Measurements from ENCODE around the gene RPAIN.

The RPAIN gene

GRCh38 chr17:5405400-5405799, 14.6 kb upstream of the RPAIN start:
- H4K20me1 ChIP-seq (ENCODE audit: control insufficient read depth, insufficient read depth, low read depth, low read length): no peaks in the 10 kb centered on the region; the same call in 1 of the 2 replicates
- peaks cover 61% of the 10 kb centered on the region for H3K79me2 ChIP-seq (ENCODE audit: control insufficient read depth, low read length)

GRCh38 chr17:5408186-5408585, 11.8 kb upstream of the RPAIN start:
- Histone ChIP-seq H3F3A (ENCODE audit: control insufficient read depth, insufficient read depth) (no peaks in the 10 kb centered on the region), H3K4me2 (ENCODE audit: low read length) (no peak overlapping the region), H4K20me1 (ENCODE audit: control insufficient read depth, insufficient read depth, low read depth, low read length) (no peaks in the 10 kb centered on the region; the same call in 1 of the 2 replicates), H3K36me3 (ENCODE audit: control insufficient read depth, low read length) (peaks cover 92% of the 10 kb centered on the region), H3K4me3 (ENCODE audit: low read length) (no peak overlapping the region), H3K27ac (ENCODE audit: low read depth, low read length) (no peak overlapping the region), H3K27me3 (ENCODE audit: control insufficient read depth, low read length) (no peaks in the 10 kb centered on the region), H3K4me1 (ENCODE audit: control insufficient read depth, low read length) (no peaks in the 10 kb centered on the region), H3K9me2 (replicated peaks; ENCODE audit: control insufficient read depth, low read length) (no peaks in the 10 kb centered on the region), H3K79me2 (ENCODE audit: control insufficient read depth, low read length) (peaks cover 74% of the 10 kb centered on the region), H3K9me3 (ENCODE audit: control insufficient read depth, insufficient read depth, low read length) (no peaks in the 10 kb centered on the region)
- TF ChIP-seq EZH2phosphoT487 (IDR thresholded peaks at IDR 0.05; ENCODE audit: borderline replicate concordance, low read length): no peak
- TF ChIP-seq CTCF (IDR thresholded peaks at IDR 0.05; ENCODE audit: low read depth, low read length, poor library complexity, severe bottlenecking): no peak

More at GRCh38 chr17:5405400-5405799, 14.6 kb upstream of the RPAIN start:
- H3K9me3 ChIP-seq (ENCODE audit: control insufficient read depth, insufficient read depth, low read length): no peaks in the 10 kb centered on the region
- TF ChIP-seq EZH2phosphoT487 (IDR thresholded peaks at IDR 0.05; ENCODE audit: borderline replicate concordance, low read length) (no peak), CTCF (IDR thresholded peaks at IDR 0.05; ENCODE audit: low read depth, low read length, poor library complexity, severe bottlenecking) (no peak)
- no peaks in the 10 kb centered on the region for H3K27me3 ChIP-seq (ENCODE audit: control insufficient read depth, low read length)
- H3F3A ChIP-seq (ENCODE audit: control insufficient read depth, insufficient read depth): no peaks in the 10 kb centered on the region
- no peak overlapping the region for H3K27ac ChIP-seq (ENCODE audit: low read depth, low read length)
- peaks cover 92% of the 10 kb centered on the region for H3K36me3 ChIP-seq (ENCODE audit: control insufficient read depth, low read length)
- no peaks in the 10 kb centered on the region for H3K4me1 ChIP-seq (ENCODE audit: control insufficient read depth, low read length)
- no peak overlapping the region for H3K4me3 ChIP-seq (ENCODE audit: low read length)
- no peaks in the 10 kb centered on the region for H3K9me2 ChIP-seq (replicated peaks; ENCODE audit: control insufficient read depth, low read length)
- no peak overlapping the region for H3K4me2 ChIP-seq (ENCODE audit: low read length)

GRCh38 chr17:5410594-5411272, 9.2 kb upstream of the RPAIN start:
- TF ChIP-seq EZH2phosphoT487 (IDR thresholded peaks at IDR 0.05; ENCODE audit: borderline replicate concordance, low read length) (no peak), CTCF (IDR thresholded peaks at IDR 0.05; ENCODE audit: low read depth, low read length, poor library complexity, severe bottlenecking) (no peak)
- peaks cover 94% of the 10 kb centered on the region for H3K36me3 ChIP-seq (ENCODE audit: control insufficient read depth, low read length)
- H3K79me2 ChIP-seq (ENCODE audit: control insufficient read depth, low read length): peaks cover 79% of the 10 kb centered on the region
- H3K27me3 ChIP-seq (ENCODE audit: control insufficient read depth, low read length): no peaks in the 10 kb centered on the region
- H3K9me2 ChIP-seq (replicated peaks; ENCODE audit: control insufficient read depth, low read length): no peaks in the 10 kb centered on the region
- H3K4me2 ChIP-seq (ENCODE audit: low read length): no peak overlapping the region
- H4K20me1 ChIP-seq (ENCODE audit: control insufficient read depth, insufficient read depth, low read depth, low read length): peaks cover 7% of the 10 kb centered on the region; the same call in 1 of the 2 replicates
- no peaks in the 10 kb centered on the region for H3K4me1 ChIP-seq (ENCODE audit: control insufficient read depth, low read length)
- H3K27ac ChIP-seq (ENCODE audit: low read depth, low read length): no peak overlapping the region
- no peaks in the 10 kb centered on the region for H3F3A ChIP-seq (ENCODE audit: control insufficient read depth, insufficient read depth)
- H3K4me3 ChIP-seq (ENCODE audit: low read length): no peak overlapping the region
- H3K9me3 ChIP-seq (ENCODE audit: control insufficient read depth, insufficient read depth, low read length): no peaks in the 10 kb centered on the region
